Fibroblast of the conjunctiva (primary cell): ENCODE measurements around the gene ATP6V1C2.

Experiments used
- DNase-seq: peaks from one replicate; pipeline ENCODE4 v3.0.0-alpha.2; 2010; ENCODE audit warnings: low read depth

Gene ATP6V1C2

DNA sequence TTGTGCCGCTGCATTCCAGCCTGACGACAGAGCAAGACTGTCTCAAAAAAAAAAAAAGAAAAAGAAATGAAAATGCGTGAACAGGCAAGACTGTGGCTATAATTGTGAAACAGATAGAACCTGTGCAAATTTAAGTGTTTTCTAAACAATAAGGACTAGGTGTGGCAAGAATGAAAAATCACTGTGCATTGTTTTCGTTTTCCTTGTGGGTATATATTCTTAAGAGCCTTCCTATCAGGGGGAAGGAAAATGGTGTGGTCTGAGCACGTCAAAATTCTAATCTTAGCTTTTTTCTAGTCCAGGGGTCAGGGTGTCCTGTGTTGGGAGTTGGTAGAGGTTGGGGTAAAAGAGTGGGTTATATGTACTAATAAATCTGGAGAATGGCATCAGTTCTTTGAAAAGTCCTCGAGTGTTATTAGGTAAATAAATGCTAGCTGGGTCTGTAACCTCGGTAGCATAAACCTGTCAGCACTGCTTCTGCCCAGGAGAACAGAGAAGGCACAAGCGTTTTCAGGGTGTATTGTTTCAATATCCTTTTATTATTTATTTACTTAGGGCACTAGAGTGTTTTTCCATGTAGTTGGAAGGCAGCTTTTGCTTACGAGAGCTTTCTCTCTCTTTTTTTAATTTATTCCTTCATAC lies 11.6 kb downstream of the ATP6V1C2 start:
- DNase-seq = no peak

DNA sequence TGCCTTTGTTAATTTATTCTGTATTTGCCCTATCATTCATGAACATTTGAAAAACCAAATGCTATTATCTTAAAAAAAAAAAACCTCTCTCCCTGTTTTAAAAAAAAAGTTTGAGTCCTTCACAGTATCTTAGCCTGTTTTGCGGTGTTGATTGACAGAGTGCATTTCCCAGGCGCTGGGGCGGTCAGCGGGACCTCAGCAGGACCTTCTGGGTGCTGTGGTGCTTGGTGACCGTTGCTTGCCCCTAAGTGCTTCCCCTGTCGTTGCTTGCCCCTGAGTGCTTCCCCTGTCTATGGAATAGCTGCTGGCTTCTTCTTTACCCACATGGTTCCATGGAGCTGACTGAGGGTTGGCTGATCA lies 12.1 kb downstream of the ATP6V1C2 start:
- no peak for DNase-seq

DNA sequence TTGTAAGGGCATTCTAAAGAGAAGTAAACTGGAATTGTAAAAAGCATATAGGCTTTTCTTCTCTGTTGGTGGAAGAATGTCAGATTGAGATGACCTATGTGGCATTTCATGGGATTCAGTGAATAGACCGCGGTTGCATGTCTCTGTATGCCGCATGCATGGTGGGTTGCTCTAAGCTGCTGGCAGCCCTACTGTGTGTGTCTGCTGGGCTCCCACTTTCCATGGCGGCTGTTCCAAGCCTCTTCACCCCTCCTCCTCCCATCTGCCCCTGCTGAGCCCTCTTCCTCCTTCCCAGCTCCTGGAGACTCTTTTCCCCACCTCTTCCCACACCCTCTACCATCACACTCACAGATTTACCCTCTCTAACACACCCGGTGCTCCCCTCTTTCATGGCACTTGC lies 12.6 kb downstream of the ATP6V1C2 start:
- DNase-seq = no peak

DNA sequence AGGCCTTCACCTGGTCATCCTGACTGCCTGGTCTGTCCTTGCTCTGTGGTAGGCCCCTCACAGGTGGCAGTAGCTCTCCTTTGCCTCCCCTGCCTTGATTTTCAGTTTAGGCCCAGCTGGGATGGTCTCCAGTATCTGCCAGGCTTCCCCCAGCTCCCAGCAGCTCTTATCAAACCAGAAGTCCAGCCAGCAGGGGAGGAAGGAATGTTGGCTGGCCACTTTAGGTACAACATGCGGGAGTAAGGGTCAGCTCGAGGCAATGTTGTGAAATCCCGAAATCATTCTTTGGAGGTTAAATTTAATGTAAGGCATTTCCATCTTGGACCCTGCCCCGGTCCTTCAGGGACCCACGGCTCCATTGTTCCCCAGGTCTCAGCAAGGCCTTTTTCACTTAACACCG lies 16.8 kb downstream of the ATP6V1C2 start:
- no peak for DNase-seq

DNA sequence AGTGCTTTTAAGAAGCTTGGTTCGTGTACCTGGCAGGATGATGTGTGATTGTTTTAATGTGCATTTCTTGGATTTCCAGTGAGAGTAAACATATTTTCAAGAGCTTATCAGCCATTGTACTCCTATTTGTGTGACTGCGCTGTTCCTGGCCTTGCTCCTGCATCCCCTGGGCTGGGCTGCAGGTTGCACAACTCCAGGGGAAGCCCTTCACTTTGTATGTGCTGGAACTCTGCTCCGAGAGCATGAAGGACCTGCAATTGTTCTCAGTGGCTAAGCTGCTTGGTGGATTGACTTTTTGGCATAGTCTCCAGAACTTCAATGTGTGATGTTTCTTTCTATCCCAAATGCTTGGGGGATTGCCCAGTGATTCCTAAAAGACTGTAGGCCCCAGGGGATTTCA lies 18.8 kb downstream of the ATP6V1C2 start:
- DNase-seq = no peak

DNA sequence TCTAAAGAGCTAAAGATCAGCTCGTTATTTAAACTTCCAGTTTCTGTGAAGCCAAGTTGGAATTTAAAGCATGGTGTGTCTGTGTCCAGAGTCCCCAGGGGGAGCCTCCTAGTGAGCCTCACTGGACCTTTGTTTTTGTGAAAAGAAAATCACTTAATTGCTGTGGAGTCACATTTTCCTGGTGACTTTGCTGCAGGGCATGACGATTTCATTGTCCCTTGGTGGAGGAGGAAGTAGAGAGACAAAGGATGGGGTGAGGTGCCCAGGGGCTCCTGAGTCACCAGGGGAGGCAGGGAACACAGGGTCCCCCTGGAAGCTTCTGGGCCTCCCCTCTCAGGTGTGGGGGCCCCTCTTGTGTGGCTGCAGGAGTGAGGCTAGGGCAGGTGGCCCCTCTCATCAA lies 19.7 kb downstream of the ATP6V1C2 start:
- no peak for DNase-seq

DNA sequence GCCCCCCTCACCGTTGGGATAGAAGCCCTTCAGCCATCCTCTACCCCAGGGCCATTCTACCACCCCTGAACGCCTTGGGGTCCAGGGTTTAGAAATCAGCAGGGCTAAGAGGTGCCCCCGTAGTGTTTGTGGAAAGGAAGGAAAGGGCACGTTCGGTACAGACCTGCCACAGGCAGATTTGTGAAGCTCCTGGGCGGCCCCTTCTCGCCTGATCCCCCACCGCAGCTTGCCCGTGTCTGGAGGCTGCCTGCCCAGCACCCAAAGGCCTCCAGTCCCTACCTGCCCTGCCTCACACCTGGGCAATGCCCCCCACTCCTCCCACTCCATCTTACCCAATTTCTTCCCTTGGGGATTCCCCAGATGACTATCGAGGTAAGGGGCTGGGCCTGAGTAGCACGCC lies 21.2 kb downstream of the ATP6V1C2 start:
- no peak for DNase-seq

DNA sequence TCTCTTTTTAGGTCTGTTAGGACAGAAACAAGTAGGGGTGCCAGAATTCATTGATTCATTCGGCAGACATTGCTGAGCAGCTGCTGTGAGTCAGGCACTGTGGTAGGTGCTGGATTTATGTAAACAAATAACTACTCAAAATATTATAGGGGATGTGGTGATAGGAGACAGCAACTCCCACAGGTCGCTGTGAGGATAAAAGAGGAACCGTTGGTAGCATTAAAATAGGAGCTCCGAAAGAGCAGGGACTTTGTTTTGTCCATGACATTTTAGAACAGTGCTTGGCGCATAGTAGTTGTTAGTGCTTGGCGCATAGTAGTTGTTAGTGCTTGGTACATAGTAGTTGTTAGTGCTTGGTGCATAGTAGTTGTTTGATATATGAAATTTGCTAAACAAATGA lies 29.2 kb downstream of the ATP6V1C2 start:
- no peak for DNase-seq

DNA sequence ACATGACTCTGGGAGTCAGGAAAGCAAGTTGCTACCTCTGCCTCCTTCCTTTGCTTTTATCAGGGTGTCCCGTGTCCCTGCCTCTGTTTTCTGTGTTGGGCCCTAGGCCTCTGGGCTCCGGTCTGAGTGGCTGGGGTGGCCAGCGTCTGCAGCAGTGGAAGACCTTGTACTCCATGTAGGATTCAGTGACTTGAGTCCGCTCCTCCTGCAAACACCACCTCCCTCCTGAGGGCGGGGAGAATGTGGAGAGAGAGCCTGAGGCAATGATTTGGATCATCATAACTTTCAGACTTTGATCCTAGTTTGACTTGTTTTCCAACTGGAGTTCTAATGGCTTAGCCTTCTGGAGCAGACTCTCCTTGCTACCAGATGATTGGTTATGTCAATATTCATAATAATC lies 30.8 kb downstream of the ATP6V1C2 start:
- no peak for DNase-seq

DNA sequence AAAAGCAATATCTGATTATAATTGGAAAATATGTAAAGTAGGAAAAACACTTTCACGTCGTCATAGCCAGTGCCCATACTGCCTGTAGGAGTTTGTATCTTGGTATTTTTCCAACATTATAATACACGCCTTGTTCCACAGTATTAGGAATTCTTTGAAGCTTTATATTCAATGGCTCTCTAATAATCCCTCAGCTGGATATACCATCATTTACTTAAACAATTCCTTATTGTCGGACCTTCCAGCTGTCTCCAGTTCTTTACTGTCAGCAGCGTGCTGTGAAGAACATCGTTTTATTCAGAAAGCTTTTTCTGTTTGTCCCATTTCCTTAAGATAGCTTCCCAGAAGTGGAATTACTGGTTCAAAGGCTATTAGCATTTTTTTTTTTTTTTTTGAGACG lies 31.7 kb downstream of the ATP6V1C2 start:
- no peak for DNase-seq

DNA sequence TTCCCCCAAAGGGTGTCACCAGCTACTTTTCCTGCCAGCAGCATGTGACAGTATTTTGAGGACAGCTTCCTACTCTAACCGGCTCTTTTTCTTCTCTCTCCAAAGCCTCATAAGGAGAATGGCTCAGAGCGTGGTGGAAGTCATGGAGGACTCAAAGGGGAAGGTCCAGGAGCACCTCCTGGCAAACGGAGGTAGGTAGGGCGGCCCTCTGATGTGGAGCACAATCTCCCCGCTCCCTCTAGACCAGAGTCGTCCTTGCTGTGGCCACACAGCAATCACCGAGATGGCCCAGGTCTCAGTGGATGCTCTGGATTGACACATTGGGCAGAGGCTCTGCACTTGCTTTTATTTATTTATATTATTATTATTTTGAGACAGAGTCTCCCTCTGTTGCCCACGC lies 32.4 kb downstream of the ATP6V1C2 start:
- DNase-seq = no peak

DNA sequence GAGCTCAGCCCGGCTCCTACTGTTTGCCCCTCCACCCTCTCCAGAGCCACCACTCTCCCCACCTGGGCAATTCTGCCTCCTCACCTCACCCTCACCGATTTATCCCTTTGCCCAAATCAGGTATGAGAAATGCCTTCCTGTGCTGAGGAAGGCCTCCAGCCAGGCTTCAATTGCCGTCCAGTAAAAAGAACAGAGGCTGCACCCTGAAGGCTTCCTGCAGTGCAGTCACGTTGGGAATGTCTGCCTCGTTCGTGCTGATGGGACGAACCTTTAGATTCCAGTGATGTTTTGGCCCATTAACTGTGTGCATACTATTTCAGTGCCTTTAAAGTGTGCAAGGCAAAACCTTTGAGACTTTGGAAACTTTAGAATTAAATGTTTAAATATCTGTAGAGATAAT lies 34.2 kb downstream of the ATP6V1C2 start:
- no peak for DNase-seq

DNA sequence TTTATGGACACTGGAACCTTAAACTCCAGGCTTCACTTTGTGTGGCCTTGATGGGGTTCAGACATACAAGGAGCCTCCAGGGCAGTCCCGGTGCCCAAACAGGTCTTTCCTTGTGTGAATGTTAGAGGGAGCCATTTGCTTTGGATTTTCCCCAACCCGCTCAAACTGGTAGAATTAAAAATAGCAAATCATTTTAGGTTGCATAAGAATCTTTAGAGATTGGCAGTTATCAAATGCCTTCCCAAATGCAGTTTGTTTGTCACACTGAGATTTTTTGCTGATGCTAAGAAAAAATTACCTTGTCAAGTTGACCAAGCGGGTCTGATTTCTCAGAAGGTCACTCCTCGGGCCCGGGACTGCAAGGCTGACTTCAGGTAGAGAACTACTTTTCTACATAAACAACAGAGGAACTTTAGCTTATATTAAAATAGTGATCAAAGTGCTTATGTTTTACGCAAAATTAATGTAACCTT lies 36.4 kb downstream of the ATP6V1C2 start:
- DNase-seq = no peak

DNA sequence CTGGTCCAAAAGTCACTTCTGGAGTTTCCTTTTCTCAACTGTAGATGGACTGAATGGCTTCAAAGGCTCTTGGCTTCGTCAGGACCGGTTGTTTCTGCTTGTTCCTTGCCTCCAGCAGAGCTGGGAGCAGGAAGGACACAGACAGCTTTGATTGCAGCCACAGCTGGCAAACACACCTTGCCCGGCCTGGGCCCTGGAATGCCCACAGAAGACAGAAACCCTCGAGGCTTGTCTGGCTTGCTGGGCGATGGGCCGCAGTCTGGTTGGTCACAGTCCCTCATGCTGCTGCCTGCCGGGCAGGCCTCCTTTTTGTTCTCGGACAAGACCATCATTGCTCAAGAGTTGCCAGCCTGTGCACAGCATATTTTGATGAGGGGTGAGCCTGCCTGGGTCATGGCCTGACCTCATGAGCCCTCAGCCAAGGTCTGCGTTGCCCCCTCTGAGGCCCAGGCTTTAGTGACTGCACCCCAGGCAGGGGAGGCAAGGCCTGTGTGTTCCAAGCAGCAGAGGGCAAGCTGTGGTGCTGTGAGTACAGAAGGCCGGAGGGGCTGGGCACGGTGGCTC lies 37.8 kb downstream of the ATP6V1C2 start:
- DNase-seq = no peak

DNA sequence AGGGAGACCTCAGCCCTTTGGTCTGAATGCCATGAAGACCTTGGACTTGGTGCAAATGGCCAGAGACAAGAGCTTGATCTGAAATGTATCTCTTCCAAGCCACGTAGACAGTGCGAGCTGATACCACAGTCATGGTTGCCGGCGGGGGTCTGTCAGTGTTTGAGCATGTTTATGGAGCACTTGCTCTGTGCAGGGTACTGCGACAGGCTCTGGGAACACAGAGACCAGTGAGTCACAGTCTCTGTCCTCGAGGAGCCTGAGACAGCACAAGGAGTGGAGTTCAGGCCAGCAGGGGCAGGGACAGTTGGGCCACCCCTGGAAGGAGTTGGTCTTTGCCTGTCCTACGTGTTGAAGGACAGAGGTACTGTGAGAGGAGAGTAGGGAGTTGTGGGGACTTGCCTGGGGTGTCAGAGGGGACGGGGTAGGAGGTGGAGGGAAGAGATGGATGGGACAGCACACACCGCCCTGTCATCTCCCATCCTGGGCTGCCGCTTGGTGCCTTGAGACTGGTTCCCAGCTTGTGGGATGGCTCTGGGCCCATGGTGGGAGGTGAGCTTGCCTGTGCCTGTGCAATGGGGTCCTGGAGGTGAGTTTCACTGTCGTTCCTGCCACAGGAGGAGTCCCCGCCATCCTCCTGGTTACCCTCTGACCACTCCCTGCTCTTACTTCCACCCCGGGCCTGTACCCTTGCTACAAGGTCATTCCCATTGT lies 39.5 kb downstream of the ATP6V1C2 start:
- DNase-seq = no peak

DNA sequence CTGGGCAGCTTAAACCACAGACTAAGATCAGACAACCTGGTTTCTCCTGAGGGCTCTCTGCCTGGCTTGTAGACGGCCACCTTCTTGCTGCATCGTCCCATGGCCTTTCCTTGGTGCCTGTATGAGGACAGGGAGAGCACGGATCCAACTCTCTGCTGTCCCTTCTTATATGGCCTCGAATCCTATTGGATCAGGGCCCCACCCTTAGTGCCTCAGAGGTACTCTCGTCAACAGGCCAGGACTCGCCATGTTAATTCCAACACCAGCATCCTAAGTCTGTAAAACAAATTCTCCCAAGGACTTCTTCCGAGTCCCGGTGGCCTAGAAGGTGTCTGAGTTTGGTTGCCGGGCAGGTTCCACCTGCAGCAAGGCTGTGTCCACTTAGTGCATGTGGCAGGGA lies 40.2 kb downstream of the ATP6V1C2 start:
- no peak for DNase-seq

DNA sequence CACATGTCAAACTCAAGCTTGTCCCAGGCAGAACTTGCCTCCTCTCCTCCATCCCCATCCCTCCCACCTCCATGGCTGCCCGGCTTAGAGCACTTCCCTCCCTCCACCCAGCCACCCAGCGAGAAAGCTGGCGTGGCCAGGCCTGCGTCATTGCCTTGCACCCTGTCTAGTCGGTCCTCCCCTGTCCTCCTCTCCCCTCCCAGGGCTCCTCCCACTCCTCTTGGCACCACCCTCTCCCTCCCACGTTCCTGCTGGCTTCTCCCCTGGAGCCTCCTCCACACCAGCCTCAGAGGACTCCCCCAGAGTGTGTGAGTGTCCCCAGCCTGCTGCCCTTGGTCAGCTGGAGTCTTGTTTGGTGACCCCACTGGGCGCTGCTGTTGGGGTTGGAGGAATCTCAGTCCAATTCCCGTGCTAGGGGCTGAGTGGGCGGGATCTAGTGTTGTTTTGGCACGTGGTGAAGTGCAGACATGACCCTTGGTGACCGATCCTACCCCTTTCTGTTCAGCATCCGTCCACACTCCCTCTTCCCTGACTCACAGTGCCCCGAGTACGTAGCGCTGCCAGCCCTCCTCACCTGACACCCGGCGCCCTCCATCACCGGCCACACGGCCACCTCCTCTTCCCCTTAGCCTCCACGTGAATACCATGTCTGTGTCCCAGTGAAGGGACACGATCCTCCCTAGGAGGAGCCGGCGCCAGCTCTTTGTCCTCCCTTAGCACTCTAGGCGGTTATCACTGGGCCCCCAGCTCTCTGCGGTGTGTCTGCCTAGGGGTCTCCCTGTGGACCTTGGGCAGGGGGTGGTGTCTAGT lies 41.4 kb downstream of the ATP6V1C2 start:
- DNase-seq = no peak

DNA sequence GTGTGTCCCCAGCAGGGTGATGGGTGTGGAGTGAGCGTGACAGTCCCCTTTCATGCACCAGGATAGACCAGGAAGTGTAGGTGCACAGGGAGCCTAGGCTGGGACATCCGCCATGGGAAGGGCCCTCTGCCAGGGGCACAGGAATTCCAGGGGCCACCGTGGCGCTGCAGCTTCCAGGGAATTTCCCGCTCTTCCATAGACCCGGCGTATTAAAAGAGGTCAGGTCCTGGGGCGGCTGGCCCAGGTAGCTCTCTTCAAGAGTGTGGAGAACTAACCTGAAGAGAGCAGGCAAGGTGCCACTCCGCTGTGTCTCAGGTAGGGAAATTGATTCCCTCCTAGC lies 42.0 kb downstream of the ATP6V1C2 start:
- DNase-seq = no peak

DNA sequence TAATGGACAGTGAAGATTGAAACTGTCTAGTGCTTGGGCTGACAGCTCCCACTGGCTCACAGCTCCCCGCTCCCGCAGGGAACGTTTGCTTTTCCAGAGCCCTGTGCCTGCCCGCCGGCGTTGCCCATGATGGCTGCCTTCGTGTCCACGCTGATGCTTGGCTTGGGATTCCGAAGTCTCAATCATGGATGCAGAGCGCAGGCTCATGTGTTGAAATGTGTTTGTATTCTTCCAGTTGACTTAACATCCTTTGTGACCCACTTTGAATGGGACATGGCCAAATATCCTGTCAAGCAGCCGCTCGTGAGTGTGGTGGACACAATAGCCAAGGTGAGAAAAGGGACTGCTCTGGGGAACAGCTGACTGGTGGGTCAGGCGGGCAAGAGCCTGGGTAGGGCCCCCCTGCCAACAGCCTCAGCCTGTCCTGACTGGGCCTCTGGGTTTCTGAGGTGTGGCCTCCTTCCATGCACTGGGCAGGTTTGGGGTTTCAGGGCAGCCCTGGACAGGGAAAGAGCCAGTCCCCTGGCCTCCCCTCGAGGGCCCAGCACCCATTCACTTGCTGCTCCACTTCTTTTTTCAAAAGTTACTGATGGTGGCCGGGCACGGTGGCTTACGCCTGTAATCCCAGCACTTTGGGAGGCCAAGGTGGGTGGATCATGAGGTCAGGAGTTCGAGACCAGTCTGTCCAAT lies 42.8 kb downstream of the ATP6V1C2 start:
- DNase-seq = no peak

DNA sequence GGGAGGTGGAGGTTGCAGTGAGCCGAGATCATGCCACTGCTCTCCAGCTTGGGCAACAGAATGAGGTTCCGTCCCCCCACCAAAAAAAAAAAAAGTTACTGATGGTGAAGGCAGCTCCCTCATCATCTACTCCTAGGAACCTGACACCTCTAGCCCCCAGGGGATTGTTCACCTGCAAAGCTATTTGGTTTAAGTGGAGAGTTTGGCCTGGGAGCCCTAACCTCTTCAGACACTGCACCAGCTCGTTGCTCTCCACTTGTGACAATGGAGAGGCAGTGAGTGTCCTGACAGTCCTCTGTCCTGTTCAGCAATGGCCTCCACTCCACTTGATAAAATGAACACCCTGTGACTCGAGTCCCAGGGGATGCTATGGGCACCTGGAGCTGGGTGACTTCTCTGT lies 43.5 kb downstream of the ATP6V1C2 start:
- no peak for DNase-seq

DNA sequence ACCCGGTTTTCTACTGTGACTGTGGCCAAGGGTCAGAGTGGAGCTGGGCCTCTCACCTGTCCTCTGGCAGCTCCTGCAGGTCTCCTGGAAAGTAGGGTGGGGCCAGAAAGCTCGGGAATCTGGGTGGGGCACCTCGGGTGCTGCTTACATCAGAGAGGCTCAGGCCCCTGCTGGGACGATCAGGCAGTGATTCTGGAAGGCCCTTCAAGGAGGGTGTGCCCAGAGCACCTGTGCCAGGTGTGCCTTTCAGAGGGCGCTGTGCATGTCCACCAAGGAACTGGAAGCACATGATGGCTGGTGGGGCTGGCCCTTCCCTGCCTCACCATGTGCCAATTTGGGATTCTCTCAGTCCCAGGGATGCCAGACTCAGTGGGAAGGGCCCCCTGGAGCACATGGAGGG lies 44.0 kb downstream of the ATP6V1C2 start:
- DNase-seq = no peak

DNA sequence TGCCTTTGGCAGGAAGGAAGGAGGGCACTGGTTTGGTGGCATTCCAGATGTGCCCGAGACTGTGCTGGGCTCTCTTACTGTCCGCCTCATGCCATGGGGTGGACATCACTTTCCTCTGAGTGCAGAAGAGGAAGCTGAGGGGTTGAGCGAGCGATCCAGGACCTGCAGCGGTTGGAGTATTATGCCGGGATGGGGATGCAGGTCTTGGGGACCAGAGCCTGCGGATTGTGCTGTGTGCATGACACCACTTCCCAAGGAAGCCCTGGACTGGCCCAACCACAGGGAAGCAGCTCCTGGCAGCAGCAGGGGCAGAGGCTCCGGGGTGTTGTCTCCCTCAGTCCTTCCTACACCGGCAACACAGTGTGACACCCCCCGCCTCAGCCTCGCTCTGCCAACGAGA lies 44.5 kb downstream of the ATP6V1C2 start:
- no peak for DNase-seq
